HEK293 (cell line): ENCODE measurements around the gene YPEL1.

Experiments
- MZF1 ChIP-seq: fragments of 450-650 bp; formaldehyde crosslinking; IDR thresholded peaks from 2 replicates; pipeline ENCODE4 v1.5.1; 2017; ENCODE audit warnings: missing biosample characterization, missing genetic modification characterization, borderline replicate concordance
- YY1 ChIP-seq: fragments of 450-650 bp; formaldehyde crosslinking; IDR thresholded peaks from 2 replicates; pipeline ENCODE4 v1.5.1; 2018; ENCODE audit warnings: missing biosample characterization, missing genetic modification characterization
- ZBTB8A ChIP-seq: fragments of 450-650 bp; formaldehyde crosslinking; IDR thresholded peaks from 2 replicates; pipeline ENCODE4 v1.5.1; 2016; ENCODE audit warnings: missing biosample characterization, missing genetic modification characterization
- ZNF138 ChIP-seq: fragments of 450-650 bp; formaldehyde crosslinking; IDR thresholded peaks from 2 replicates; pipeline ENCODE4 v1.5.1; 2016; ENCODE audit warnings: missing biosample characterization, missing genetic modification characterization, borderline replicate concordance
- ZNF140 ChIP-seq: fragments of 450-650 bp; formaldehyde crosslinking; IDR thresholded peaks from 2 replicates; pipeline ENCODE4 v1.5.1; 2016; ENCODE audit warnings: missing biosample characterization, missing genetic modification characterization
- ZNF335 ChIP-seq: fragments of 450-650 bp; formaldehyde crosslinking; conservative IDR thresholded peaks from 2 replicates; pipeline ENCODE4 v1.5.1; 2016; ENCODE audit warnings: missing biosample characterization, missing genetic modification characterization
- ZNF549 ChIP-seq: fragments of 450-650 bp; IDR thresholded peaks from 2 replicates; pipeline ENCODE4 v1.5.1; 2018; ENCODE audit warnings: missing biosample characterization, missing genetic modification characterization, mild to moderate bottlenecking, inconsistent platforms, moderate library complexity
- TF ChIP-seq, protein P1 (sequence below): fragments of 450-650 bp; formaldehyde crosslinking; IDR thresholded peaks from 2 replicates; pipeline ENCODE4 v1.5.1; 2016; ENCODE audit warnings: missing biosample characterization, missing genetic modification characterization
- TF ChIP-seq, protein P2 (sequence below): fragments of 450-650 bp; formaldehyde crosslinking; IDR thresholded peaks from 2 replicates; pipeline ENCODE4 v1.5.1; 2017; ENCODE audit warnings: missing biosample characterization, missing genetic modification characterization
- TF ChIP-seq, protein P3 (sequence below): fragments of 450-650 bp; formaldehyde crosslinking; IDR thresholded peaks from 2 replicates; pipeline ENCODE4 v1.5.1; 2016; ENCODE audit warnings: missing biosample characterization, missing genetic modification characterization
- TF ChIP-seq, protein P4 (sequence below): fragments of 450-650 bp; formaldehyde crosslinking; IDR thresholded peaks from 2 replicates; pipeline ENCODE4 v1.5.1; 2016; ENCODE audit warnings: missing biosample characterization, missing genetic modification characterization

DNA sequence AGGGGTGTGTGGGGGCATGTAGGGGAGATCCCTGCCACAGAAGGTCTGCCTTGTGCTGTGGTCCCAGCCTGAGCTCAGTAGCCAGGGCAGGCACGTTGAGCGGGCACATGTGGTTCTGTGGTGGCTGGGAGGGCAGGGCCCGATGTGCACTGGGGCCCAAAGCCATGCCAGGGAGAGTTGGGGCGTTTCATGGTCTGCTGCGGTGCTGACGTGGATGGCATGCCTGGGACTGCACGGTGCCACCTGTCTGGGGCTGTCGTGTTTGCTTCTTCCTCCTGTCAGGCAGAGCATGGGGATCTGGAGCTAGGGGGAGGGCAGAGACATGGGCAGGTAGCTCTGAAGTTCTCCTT is 50.5 kb downstream of the YPEL1 start:
- TF ChIP-seq, protein P1, sequence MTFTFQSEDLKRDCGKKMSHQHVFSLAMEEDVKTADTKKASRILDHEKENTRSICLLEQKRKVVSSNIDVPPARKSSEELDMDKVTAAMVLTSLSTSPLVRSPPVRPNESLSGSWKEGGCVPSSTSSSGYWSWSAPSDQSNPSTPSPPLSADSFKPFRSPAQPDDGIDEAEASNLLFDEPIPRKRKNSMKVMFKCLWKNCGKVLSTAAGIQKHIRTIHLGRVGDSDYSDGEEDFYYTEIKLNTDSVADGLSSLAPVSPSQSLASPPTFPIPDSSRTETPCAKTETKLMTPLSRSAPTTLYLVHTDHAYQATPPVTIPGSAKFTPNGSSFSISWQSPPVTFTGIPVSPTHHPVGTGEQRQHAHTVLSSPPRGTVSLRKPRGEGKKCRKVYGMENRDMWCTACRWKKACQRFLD (tag by site-specific recombination) = no peak
- no peak for TF ChIP-seq ZNF335 (tag by site-specific recombination)
- no peak for TF ChIP-seq ZBTB8A (tag by site-specific recombination)
- TF ChIP-seq ZNF549 = no peak
- TF ChIP-seq, protein P2, sequence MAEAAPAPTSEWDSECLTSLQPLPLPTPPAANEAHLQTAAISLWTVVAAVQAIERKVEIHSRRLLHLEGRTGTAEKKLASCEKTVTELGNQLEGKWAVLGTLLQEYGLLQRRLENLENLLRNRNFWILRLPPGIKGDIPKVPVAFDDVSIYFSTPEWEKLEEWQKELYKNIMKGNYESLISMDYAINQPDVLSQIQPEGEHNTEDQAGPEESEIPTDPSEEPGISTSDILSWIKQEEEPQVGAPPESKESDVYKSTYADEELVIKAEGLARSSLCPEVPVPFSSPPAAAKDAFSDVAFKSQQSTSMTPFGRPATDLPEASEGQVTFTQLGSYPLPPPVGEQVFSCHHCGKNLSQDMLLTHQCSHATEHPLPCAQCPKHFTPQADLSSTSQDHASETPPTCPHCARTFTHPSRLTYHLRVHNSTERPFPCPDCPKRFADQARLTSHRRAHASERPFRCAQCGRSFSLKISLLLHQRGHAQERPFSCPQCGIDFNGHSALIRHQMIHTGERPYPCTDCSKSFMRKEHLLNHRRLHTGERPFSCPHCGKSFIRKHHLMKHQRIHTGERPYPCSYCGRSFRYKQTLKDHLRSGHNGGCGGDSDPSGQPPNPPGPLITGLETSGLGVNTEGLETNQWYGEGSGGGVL = no peak
- TF ChIP-seq, protein P3, sequence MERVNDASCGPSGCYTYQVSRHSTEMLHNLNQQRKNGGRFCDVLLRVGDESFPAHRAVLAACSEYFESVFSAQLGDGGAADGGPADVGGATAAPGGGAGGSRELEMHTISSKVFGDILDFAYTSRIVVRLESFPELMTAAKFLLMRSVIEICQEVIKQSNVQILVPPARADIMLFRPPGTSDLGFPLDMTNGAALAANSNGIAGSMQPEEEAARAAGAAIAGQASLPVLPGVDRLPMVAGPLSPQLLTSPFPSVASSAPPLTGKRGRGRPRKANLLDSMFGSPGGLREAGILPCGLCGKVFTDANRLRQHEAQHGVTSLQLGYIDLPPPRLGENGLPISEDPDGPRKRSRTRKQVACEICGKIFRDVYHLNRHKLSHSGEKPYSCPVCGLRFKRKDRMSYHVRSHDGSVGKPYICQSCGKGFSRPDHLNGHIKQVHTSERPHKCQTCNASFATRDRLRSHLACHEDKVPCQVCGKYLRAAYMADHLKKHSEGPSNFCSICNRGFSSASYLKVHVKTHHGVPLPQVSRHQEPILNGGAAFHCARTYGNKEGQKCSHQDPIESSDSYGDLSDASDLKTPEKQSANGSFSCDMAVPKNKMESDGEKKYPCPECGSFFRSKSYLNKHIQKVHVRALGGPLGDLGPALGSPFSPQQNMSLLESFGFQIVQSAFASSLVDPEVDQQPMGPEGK (tag by site-specific recombination) = no peak
- TF ChIP-seq, protein P4, sequence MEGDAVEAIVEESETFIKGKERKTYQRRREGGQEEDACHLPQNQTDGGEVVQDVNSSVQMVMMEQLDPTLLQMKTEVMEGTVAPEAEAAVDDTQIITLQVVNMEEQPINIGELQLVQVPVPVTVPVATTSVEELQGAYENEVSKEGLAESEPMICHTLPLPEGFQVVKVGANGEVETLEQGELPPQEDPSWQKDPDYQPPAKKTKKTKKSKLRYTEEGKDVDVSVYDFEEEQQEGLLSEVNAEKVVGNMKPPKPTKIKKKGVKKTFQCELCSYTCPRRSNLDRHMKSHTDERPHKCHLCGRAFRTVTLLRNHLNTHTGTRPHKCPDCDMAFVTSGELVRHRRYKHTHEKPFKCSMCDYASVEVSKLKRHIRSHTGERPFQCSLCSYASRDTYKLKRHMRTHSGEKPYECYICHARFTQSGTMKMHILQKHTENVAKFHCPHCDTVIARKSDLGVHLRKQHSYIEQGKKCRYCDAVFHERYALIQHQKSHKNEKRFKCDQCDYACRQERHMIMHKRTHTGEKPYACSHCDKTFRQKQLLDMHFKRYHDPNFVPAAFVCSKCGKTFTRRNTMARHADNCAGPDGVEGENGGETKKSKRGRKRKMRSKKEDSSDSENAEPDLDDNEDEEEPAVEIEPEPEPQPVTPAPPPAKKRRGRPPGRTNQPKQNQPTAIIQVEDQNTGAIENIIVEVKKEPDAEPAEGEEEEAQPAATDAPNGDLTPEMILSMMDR (tag by site-specific recombination) = no peak
- no peak for TF ChIP-seq ZNF140 (tag by site-specific recombination)
- no peak for TF ChIP-seq MZF1 (tag by site-specific recombination)
- no peak for TF ChIP-seq ZNF138 (tag by site-specific recombination)
- TF ChIP-seq YY1 (tag by site-specific recombination) = no peak
